GM12891 (cell line): ENCODE data around the gene ANKRD55.

Experiments used
- PAX5 ChIP-seq: IDR thresholded peaks from 2 replicates; pipeline ENCODE4 v1.6.1; 2011; ENCODE audit warnings: low read length, moderate library complexity, mild to moderate bottlenecking; ENCODE audit not compliant: insufficient read depth, severe bottlenecking
- POLR2AphosphoS5 ChIP-seq: IDR thresholded peaks from 2 replicates; pipeline ENCODE4 v1.6.1; 2011; ENCODE audit warnings: low read depth, low read length, control low read depth
- TAF1 ChIP-seq: IDR thresholded peaks from 2 replicates; pipeline ENCODE4 v1.6.1; 2011; ENCODE audit warnings: low read depth, low read length, control low read depth

DNA sequence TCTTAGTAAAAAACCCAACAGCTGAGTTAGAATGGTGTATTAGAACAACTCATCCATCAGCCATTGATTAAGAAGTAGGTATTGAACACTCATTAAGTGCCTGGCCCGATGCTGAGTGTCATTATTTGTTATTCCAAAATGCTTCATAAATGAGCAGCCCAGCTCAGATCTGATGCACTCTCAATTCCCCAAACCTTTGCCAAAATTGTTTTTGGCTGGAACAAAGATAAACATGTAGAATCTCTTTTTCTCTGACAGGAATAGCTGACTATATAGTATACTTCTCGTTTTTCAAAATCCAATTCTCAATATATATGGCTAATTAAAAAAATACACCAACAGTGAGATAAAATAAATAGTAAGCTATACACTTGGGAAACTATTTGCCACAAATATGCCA is 20.0 kb upstream of the ANKRD55 start:
- no peak for TF ChIP-seq POLR2AphosphoS5
- no peak for TF ChIP-seq TAF1
- no peak for TF ChIP-seq PAX5
